ENCODE results near the gene CC2D2B. TPM values are rescaled to one million over a fixed set of nuclear protein-coding genes. Genes with fewer than 3 reads are reported as not detected.

CC2D2B gene
- total and polyA plus RNA-seq, 2 of the 13 experiments (the other 11 are each of a cell fraction or from before 2014, with no cell fraction given), result 0.20 TPM; not detected in 1

DNA sequence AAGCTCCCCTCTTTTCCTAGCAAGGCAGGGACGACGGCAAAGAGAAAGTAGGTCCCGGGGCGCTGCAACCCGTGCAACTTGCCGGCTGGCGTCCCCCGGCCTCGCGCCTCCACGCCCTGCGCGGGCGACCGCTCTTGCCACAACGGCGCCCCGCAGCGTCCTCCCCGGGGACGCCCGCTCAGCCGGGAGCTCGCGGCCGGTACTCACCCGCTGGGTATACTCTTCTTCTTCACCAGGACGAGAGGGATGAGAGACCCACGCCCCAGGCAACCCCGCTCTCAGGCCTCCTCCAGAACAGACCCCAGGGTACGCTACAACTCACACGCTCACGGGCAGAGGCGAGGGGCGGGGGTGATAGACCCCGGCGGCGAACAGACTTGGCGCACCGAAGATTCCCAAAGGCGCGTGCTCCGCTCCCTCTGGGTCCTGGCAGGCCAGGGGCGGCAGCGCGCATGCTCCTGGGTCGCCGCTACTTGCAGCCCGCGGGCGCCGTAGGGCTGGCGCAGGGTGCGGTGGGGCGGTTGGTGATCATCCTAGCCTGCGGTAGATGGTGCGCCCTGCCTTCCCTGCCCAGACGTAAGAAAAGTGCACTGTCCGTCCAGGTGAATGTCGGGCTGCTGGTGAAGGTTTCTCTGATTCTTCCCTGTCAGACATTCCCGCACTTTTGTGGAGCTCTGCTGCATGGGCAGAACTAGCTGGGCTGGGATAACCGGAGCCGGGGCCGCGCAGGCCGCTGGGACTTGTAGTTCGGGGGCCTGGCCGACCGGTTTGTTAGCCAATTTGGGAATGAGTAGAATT, at the start of gene CC2D2B (continued):
- TF ChIP-seq ZNF260 (CRISPR knock-in tag; IDR thresholded peaks at IDR 0.05; ENCODE audit: borderline replicate concordance, low read depth) (no peak), ATF7-NPFF (CRISPR knock-in tag; IDR thresholded peaks at IDR 0.05; ENCODE audit: low read depth) (peak; percentile 45; the same call in 1 of the 2 replicates), ARNT (IDR thresholded peaks at IDR 0.05) (no peak), CCAR2 (optimal IDR thresholded peaks at IDR 0.05; ENCODE audit: low read depth, low read length) (no peak), REXO4 (CRISPR knock-in tag; IDR thresholded peaks at IDR 0.05; ENCODE audit: borderline replicate concordance) (no peak), ZNF550 (CRISPR knock-in tag; IDR thresholded peaks at IDR 0.05; ENCODE audit: borderline replicate concordance) (0 out of 2 replicates have a peak, but pooled peaks have one; percentile 73), ZNF788 (CRISPR knock-in tag; IDR thresholded peaks at IDR 0.05; ENCODE audit: borderline replicate concordance) (peak; percentile 41; the same call in 1 of the 2 replicates), KAT8 (CRISPR knock-in tag; IDR thresholded peaks at IDR 0.05) (no peak), ZFX (CRISPR knock-in tag; IDR thresholded peaks at IDR 0.05; ENCODE audit: low read depth) (peak; percentile 82), ZFP36 (IDR thresholded peaks at IDR 0.05; ENCODE audit: borderline replicate concordance, low read depth, low read length, partially characterized antibody) (no peak), ZNF691 (CRISPR knock-in tag; IDR thresholded peaks at IDR 0.05; ENCODE audit: borderline replicate concordance, low read depth) (no peak), FLYWCH1 (CRISPR knock-in tag; IDR thresholded peaks at IDR 0.05) (no peak), RBFOX2 (IDR thresholded peaks at IDR 0.05; ENCODE audit: low read depth, low read length) (peak; percentile 79), SAFB2 (CRISPR knock-in tag; IDR thresholded peaks at IDR 0.05; ENCODE audit: borderline replicate concordance, low read depth) (peak; percentile 74), ZSCAN29 (CRISPR knock-in tag; conservative IDR thresholded peaks at IDR 0.05) (0 out of 2 replicates have a peak, but pooled peaks have one; percentile 74), MIXL1 (CRISPR knock-in tag; IDR thresholded peaks at IDR 0.05) (no peak; the same call in 1 of the 2 replicates), NFE2L2 (IDR thresholded peaks at IDR 0.05; ENCODE audit: low read length) (no peak), ZNF205 (CRISPR knock-in tag; IDR thresholded peaks at IDR 0.05) (peak; percentile 52; the same call in 1 of the 2 replicates), PRDM4 (CRISPR knock-in tag; IDR thresholded peaks at IDR 0.05; ENCODE audit: borderline replicate concordance) (no peak), MIER2 (CRISPR knock-in tag; IDR thresholded peaks at IDR 0.05) (no peak), PHF8 (CRISPR knock-in tag; IDR thresholded peaks at IDR 0.05) (peak; percentile 77)
- TF ChIP-seq, protein P1, sequence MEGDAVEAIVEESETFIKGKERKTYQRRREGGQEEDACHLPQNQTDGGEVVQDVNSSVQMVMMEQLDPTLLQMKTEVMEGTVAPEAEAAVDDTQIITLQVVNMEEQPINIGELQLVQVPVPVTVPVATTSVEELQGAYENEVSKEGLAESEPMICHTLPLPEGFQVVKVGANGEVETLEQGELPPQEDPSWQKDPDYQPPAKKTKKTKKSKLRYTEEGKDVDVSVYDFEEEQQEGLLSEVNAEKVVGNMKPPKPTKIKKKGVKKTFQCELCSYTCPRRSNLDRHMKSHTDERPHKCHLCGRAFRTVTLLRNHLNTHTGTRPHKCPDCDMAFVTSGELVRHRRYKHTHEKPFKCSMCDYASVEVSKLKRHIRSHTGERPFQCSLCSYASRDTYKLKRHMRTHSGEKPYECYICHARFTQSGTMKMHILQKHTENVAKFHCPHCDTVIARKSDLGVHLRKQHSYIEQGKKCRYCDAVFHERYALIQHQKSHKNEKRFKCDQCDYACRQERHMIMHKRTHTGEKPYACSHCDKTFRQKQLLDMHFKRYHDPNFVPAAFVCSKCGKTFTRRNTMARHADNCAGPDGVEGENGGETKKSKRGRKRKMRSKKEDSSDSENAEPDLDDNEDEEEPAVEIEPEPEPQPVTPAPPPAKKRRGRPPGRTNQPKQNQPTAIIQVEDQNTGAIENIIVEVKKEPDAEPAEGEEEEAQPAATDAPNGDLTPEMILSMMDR (CRISPR knock-in tag; IDR thresholded peaks at IDR 0.05), result peak; percentile 61
- TF ChIP-seq, protein P2, sequence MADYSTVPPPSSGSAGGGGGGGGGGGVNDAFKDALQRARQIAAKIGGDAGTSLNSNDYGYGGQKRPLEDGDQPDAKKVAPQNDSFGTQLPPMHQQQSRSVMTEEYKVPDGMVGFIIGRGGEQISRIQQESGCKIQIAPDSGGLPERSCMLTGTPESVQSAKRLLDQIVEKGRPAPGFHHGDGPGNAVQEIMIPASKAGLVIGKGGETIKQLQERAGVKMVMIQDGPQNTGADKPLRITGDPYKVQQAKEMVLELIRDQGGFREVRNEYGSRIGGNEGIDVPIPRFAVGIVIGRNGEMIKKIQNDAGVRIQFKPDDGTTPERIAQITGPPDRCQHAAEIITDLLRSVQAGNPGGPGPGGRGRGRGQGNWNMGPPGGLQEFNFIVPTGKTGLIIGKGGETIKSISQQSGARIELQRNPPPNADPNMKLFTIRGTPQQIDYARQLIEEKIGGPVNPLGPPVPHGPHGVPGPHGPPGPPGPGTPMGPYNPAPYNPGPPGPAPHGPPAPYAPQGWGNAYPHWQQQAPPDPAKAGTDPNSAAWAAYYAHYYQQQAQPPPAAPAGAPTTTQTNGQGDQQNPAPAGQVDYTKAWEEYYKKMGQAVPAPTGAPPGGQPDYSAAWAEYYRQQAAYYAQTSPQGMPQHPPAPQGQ (CRISPR knock-in tag; IDR thresholded peaks at IDR 0.05; ENCODE audit: borderline replicate concordance), result no peak
